Measurements from ENCODE around the gene ALK. TPM values are rescaled to one million over a fixed set of nuclear protein-coding genes. Genes with fewer than 3 reads are reported as not detected.

ALK gene
- total and polyA plus RNA-seq, 2 experiments from 2014 or later, result 0.35 TPM; not detected in 1

DNA sequence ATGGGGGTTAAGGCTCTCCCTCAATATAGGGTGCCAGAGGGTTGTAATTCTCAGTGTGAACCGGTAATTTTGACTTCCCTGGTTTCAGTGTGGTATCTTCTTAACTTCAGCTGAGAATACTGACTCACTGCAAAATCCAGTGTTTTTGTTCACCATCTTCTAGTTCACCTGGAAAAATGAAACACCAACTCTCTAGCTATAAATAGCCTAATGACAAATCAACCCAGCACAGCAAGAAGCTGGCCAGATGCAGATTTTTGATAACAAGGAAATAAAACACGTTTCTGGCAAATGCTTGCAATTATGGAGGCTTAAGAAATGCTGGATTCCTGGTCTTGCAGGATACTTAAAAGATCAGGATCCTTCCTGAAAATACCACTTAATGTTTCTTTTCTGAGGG lies 613.9 kb downstream of the ALK start:
- Histone ChIP-seq H3K4me1 (ENCODE audit: insufficient read depth) (peaks cover 15% of the 10 kb centered on the region; the same call in 1 of the 2 replicates), H4K20me1 (replicated peaks; ENCODE audit: insufficient read depth) (no peaks in the 10 kb centered on the region), H2AFZ (no peak overlapping the region), H3K4me3 (no peak overlapping the region), H3K79me2 (replicated peaks; ENCODE audit: insufficient read depth) (no peaks in the 10 kb centered on the region), H3K36me3 (ENCODE audit: insufficient read depth) (no peaks in the 10 kb centered on the region), H3F3A (replicated peaks; ENCODE audit: low read depth) (no peaks in the 10 kb centered on the region), H3K4me2 (no peak overlapping the region), H3K27me3 (ENCODE audit: insufficient read depth) (no peaks in the 10 kb centered on the region), H3K9me2 (ENCODE audit: insufficient read depth) (no peaks in the 10 kb centered on the region), H3K27ac (ENCODE audit: low read depth) (no peak overlapping the region)
- H3K27me3 Mint-ChIP-seq (ENCODE audit: insufficient read depth, low read depth, poor library complexity), result peaks cover 1% of the 10 kb centered on the region
- no peak overlapping the region for H3K4me3 Mint-ChIP-seq
- H3K4me1 Mint-ChIP-seq, result peaks cover 20% of the 10 kb centered on the region
- ATAC-seq, result no peak
- TF ChIP-seq JUNB (IDR thresholded peaks at IDR 0.05; ENCODE audit: unreplicated experiment) (no peak), NANOG (IDR thresholded peaks at IDR 0.05; ENCODE audit: borderline replicate concordance) (no peak), POLR2AphosphoS5 (IDR thresholded peaks at IDR 0.05; ENCODE audit: low read depth) (no peak), ZNF114 (CRISPR knock-in tag; IDR thresholded peaks at IDR 0.05) (no peak)
- DNase-seq (ENCODE audit: low spot score), result no peak
- no peak overlapping the region for H3K27ac Mint-ChIP-seq
- no peaks in the 10 kb centered on the region for H3K36me3 Mint-ChIP-seq (ENCODE audit: low read depth)
- H3K9me3 Mint-ChIP-seq, result no peaks in the 10 kb centered on the region

DNA sequence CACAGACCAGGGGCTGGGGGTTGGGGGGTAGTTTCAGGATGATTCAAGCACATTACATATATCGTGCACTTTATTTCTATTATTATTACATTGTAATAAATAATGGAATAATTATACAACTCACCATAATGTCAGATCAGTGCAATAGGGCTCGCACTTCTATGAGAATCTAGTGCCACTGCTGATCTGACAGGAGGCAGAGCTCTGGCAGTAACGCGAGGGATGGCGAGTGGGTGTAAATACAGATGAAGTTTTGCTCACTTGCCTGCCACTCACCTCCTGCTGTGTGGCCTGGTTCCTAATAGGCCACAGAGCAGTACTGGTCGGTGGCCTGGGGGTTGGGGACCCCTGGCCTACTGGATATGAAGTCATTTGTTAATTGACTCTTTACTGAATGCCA lies 615.6 kb downstream of the ALK start:
- H3K27me3 Mint-ChIP-seq (ENCODE audit: insufficient read depth, low read depth, poor library complexity), result peaks cover 1% of the 10 kb centered on the region
- Histone ChIP-seq H3K4me2 (no peak overlapping the region), H3K4me1 (ENCODE audit: insufficient read depth) (peaks cover 15% of the 10 kb centered on the region; the same call in 1 of the 2 replicates), H3K4me3 (no peak overlapping the region), H3F3A (replicated peaks; ENCODE audit: low read depth) (no peaks in the 10 kb centered on the region), H3K27me3 (ENCODE audit: insufficient read depth) (no peaks in the 10 kb centered on the region), H2AFZ (no peak overlapping the region), H4K20me1 (replicated peaks; ENCODE audit: insufficient read depth) (no peaks in the 10 kb centered on the region), H3K27ac (ENCODE audit: low read depth) (no peak overlapping the region), H3K79me2 (replicated peaks; ENCODE audit: insufficient read depth) (no peaks in the 10 kb centered on the region), H3K9me2 (ENCODE audit: insufficient read depth) (no peaks in the 10 kb centered on the region), H3K36me3 (ENCODE audit: insufficient read depth) (no peaks in the 10 kb centered on the region)
- peaks cover 20% of the 10 kb centered on the region for H3K4me1 Mint-ChIP-seq
- ATAC-seq (no peak), DNase-seq (ENCODE audit: low spot score) (no peak)
- H3K27ac Mint-ChIP-seq, result no peak overlapping the region
- H3K9me3 Mint-ChIP-seq, result no peaks in the 10 kb centered on the region
- no peaks in the 10 kb centered on the region for H3K36me3 Mint-ChIP-seq (ENCODE audit: low read depth)
- no peak overlapping the region for H3K4me3 Mint-ChIP-seq
- TF ChIP-seq, protein P1, sequence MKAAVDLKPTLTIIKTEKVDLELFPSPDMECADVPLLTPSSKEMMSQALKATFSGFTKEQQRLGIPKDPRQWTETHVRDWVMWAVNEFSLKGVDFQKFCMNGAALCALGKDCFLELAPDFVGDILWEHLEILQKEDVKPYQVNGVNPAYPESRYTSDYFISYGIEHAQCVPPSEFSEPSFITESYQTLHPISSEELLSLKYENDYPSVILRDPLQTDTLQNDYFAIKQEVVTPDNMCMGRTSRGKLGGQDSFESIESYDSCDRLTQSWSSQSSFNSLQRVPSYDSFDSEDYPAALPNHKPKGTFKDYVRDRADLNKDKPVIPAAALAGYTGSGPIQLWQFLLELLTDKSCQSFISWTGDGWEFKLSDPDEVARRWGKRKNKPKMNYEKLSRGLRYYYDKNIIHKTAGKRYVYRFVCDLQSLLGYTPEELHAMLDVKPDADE (IDR thresholded peaks at IDR 0.05), result no peak
- TF ChIP-seq STAT1 (IDR thresholded peaks at IDR 0.05; ENCODE audit: unreplicated experiment) (no peak), CREB1 (CRISPR knock-in tag; IDR thresholded peaks at IDR 0.05; ENCODE audit: low read depth) (no peak), POLR2AphosphoS5 (IDR thresholded peaks at IDR 0.05; ENCODE audit: low read depth) (no peak), ZNF331 (CRISPR knock-in tag; IDR thresholded peaks at IDR 0.05; ENCODE audit: low read depth) (no peak)
- TF ChIP-seq, protein P2, sequence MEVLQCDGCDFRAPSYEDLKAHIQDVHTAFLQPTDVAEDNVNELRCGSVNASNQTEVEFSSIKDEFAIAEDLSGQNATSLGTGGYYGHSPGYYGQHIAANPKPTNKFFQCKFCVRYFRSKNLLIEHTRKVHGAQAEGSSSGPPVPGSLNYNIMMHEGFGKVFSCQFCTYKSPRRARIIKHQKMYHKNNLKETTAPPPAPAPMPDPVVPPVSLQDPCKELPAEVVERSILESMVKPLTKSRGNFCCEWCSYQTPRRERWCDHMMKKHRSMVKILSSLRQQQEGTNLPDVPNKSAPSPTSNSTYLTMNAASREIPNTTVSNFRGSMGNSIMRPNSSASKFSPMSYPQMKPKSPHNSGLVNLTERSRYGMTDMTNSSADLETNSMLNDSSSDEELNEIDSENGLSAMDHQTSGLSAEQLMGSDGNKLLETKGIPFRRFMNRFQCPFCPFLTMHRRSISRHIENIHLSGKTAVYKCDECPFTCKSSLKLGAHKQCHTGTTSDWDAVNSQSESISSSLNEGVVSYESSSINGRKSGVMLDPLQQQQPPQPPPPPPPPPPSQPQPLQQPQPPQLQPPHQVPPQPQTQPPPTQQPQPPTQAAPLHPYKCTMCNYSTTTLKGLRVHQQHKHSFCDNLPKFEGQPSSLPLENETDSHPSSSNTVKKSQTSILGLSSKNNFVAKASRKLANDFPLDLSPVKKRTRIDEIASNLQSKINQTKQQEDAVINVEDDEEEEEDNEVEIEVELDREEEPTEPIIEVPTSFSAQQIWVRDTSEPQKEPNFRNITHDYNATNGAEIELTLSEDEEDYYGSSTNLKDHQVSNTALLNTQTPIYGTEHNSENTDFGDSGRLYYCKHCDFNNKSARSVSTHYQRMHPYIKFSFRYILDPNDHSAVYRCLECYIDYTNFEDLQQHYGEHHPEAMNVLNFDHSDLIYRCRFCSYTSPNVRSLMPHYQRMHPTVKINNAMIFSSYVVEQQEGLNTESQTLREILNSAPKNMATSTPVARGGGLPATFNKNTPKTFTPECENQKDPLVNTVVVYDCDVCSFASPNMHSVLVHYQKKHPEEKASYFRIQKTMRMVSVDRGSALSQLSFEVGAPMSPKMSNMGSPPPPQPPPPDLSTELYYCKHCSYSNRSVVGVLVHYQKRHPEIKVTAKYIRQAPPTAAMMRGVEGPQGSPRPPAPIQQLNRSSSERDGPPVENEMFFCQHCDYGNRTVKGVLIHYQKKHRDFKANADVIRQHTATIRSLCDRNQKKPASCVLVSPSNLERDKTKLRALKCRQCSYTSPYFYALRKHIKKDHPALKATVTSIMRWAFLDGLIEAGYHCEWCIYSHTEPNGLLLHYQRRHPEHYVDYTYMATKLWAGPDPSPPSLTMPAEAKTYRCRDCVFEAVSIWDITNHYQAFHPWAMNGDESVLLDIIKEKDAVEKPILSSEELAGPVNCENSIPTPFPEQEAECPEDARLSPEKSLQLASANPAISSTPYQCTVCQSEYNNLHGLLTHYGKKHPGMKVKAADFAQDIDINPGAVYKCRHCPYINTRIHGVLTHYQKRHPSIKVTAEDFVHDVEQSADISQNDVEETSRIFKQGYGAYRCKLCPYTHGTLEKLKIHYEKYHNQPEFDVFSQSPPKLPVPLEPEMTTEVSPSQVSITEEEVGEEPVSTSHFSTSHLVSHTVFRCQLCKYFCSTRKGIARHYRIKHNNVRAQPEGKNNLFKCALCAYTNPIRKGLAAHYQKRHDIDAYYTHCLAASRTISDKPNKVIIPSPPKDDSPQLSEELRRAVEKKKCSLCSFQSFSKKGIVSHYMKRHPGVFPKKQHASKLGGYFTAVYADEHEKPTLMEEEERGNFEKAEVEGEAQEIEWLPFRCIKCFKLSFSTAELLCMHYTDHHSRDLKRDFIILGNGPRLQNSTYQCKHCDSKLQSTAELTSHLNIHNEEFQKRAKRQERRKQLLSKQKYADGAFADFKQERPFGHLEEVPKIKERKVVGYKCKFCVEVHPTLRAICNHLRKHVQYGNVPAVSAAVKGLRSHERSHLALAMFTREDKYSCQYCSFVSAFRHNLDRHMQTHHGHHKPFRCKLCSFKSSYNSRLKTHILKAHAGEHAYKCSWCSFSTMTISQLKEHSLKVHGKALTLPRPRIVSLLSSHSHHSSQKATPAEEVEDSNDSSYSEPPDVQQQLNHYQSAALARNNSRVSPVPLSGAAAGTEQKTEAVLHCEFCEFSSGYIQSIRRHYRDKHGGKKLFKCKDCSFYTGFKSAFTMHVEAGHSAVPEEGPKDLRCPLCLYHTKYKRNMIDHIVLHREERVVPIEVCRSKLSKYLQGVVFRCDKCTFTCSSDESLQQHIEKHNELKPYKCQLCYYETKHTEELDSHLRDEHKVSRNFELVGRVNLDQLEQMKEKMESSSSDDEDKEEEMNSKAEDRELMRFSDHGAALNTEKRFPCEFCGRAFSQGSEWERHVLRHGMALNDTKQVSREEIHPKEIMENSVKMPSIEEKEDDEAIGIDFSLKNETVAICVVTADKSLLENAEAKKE (CRISPR knock-in tag; IDR thresholded peaks at IDR 0.05), result no peak
- TF ChIP-seq, protein P3, sequence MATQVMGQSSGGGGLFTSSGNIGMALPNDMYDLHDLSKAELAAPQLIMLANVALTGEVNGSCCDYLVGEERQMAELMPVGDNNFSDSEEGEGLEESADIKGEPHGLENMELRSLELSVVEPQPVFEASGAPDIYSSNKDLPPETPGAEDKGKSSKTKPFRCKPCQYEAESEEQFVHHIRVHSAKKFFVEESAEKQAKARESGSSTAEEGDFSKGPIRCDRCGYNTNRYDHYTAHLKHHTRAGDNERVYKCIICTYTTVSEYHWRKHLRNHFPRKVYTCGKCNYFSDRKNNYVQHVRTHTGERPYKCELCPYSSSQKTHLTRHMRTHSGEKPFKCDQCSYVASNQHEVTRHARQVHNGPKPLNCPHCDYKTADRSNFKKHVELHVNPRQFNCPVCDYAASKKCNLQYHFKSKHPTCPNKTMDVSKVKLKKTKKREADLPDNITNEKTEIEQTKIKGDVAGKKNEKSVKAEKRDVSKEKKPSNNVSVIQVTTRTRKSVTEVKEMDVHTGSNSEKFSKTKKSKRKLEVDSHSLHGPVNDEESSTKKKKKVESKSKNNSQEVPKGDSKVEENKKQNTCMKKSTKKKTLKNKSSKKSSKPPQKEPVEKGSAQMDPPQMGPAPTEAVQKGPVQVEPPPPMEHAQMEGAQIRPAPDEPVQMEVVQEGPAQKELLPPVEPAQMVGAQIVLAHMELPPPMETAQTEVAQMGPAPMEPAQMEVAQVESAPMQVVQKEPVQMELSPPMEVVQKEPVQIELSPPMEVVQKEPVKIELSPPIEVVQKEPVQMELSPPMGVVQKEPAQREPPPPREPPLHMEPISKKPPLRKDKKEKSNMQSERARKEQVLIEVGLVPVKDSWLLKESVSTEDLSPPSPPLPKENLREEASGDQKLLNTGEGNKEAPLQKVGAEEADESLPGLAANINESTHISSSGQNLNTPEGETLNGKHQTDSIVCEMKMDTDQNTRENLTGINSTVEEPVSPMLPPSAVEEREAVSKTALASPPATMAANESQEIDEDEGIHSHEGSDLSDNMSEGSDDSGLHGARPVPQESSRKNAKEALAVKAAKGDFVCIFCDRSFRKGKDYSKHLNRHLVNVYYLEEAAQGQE (IDR thresholded peaks at IDR 0.05; ENCODE audit: unreplicated experiment), result no peak
